IPS DF 4.7 (cell line): ENCODE results near the gene C11orf86.

Source experiments
- DNase-seq: peaks from one replicate; pipeline ENCODE4 v3.0.0-alpha.2; 2013; ENCODE audit warnings: low spot score; ENCODE audit errors: extremely low read depth

The C11orf86 gene

DNA sequence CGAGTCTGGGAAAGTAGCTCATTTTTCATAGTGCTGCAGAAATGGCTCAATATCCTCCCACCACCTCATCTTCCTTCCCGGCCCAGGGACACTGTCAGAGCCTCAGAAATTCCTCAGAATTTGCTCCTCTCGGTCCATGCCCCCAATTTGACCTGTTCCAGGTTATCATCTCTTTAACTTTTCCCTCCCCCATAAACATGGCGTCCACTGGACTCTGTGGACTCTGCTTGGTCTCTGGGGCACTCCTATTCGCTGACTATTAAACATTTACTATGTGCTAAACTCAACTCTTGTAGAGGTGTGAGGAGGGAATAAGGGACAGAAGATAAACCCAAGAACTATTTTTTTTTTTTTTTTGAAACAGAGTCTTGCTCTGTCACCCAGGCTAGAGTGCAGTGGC, 8.8 kb upstream of the C11orf86 start:
- no peak for DNase-seq

DNA sequence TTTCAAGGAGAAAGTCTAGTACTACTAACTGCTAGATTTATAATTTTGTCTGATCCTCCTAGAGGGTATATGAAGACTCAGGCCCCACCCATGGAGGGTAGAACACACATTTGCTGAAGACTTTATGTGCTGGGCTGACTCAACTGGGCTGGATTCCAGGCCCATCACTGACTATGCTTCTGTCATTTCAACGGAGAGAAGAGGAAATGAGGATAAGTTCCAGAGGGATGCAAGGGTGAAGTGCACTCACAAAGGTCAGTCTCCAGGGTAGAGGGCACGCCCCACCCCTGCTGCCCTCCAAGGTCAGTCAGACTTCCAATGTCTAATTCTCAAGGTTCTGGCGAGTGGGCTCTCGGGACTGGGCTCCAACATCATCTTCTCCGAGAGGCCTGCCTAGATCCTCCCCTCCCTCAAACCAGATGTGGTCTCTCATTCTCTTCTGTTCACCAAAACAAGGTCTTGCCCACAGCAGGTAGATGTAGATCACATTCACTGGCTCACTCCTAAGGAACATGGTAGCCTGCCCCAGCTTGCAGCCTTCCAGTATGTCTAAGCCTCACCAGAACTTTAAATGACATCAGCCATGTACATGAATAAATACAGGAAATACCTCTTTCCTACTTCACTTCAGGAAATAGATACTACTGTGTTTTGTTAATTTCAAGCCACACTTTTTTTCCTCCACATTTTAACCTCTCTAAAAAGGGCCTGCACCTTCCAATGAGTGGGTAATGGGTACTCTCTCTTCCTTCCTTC, 7.3 kb upstream of the C11orf86 start:
- no peak for DNase-seq

DNA sequence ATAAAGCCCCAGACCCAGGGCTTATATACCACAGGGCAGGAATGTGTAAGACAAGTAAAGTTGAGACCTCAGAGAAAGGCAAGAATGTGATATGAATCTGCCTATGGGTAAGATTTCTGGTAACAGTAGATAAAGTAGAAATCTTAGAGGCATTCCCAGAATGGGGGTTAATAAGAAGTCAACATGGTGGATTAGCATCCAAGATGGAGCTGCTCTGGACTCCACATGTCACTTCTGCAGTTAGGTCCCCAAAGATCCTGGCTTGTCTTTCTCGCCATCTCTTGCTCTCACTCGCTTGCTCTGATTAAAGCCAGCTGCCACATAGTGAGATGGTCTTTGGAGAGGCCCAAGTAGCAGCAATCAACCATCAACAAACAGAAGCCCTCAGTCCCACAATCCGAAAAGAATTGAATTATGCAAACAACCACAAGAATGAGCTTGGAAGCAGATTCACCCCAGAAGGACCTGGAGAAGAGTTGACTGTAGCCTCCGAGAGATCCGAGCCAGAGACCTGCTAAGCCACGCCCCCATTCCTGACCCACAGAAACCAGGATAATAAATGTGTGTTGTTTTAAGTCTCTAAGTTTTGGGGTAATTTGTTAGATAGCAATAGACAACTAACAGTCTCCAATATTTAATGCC, 5.4 kb upstream of the C11orf86 start:
- no peak for DNase-seq

- no peak for DNase-seq
These were observed 4.7 kb upstream of the C11orf86 start for GRCh38 chr11:66970371-66970806.

DNA sequence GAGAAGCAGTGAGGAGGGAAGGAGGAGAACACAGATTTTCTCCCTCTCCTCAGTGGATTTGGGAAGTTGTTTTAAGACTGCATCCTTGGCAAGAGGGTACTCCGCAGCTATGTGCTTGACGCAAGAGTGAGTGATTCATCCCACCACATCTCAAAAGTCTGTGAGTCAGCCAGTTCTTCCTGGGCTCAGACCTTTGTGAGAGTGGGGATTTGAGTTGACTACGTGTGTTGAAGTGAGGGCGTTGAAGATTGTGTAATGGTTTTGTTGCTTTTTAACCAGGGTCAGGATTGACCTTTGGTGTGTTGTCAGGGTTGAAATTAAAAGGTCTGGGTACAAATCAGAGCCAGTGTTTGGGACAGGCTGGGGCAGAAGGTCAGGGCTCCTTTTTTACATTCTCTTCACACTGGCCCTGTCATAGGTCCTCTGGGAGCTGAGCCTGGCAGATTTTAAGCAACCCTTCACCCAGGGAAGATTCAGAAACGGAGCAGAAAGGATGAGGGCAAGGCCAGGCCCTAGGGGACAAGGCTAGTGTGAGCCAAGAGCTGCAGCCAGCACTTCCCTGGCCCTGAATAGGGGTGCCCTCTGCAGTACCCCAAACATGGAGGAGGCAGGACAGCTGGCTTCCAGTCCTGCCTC, 4.2 kb upstream of the C11orf86 start:
- DNase-seq, result no peak

DNA sequence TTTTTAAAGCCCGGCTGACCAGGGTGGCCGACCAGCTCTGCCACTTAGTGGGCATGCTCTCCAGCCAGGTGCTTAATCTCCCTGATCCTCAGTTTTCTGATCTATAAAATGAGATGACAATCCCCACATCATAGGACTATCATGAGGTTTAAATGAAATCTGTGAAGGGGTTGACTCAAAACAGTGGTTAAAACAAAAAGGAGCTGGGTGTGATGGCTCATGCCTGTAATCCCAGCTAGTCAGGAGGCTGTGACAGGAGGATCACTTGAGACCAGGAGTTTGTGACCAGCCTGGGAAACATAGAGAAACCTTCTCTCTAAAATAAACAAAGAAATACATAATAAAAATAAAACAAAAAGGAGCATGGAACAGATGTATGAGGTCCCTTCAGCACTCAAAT, 3.6 kb upstream of the C11orf86 start:
- no peak for DNase-seq

GRCh38 chr11:66973956-66974580, 1.0 kb upstream of the C11orf86 start:
- DNase-seq, result no peak

DNA sequence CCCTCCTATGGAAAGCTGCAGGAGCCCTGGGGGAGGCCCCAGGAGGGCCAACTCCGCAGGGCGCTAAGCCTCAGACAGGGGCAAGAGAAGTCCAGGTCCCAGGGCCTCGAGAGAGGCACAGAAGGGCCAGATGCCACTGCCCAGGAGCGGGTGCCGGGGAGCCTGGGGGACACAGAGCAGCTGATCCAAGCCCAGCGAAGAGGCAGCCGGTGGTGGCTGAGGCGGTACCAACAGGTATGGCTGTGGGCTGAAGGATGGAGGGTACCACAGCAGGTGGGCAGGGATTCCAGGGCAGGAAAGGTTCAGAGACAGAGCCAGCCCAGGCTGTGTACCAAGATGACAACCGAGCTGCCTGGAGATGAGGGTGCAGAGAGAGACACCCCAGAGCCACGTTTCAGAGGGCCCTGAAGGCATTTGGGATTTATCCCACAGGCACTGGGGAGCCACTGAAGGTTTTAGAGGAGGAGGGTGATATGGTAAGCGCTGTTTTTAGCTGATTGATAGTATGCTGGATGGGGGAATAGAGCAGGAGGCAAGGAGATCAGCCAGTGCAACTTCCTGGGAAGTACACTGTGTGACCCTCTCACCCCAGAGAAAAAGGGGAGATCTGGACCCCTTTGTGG, 412 bp downstream of the C11orf86 start:
- no peak for DNase-seq

- DNase-seq, result no peak
These were observed 944 bp downstream of the C11orf86 start for GRCh38 chr11:66976028-66976467.

DNA sequence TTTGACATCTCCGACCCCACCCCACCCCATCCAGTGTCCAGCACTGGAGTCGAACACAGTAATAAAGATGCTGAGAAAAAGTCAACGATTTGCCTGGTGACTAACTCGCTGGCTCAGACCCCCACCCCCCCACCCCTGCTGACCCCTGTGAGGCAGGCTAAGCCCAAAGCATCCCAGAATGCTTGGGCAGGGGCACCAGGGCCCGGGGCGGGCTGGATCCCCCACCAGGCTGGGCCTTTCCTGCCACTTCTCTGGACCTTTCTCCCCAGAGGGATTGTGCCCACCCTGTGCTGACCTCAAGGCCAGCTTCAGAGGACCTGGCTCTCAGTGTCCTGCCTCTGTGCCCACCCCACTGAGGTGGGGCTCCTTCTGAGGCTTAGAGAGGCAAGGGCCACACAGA, 1.8 kb downstream of the C11orf86 start:
- DNase-seq, result no peak

GRCh38 chr11:66978229-66978628, 3.1 kb downstream of the C11orf86 start:
- DNase-seq, result no peak

GRCh38 chr11:66978717-66979116, 3.6 kb downstream of the C11orf86 start:
- DNase-seq, result no peak

GRCh38 chr11:66979336-66979980, 4.4 kb downstream of the C11orf86 start:
- DNase-seq, result no peak

DNA sequence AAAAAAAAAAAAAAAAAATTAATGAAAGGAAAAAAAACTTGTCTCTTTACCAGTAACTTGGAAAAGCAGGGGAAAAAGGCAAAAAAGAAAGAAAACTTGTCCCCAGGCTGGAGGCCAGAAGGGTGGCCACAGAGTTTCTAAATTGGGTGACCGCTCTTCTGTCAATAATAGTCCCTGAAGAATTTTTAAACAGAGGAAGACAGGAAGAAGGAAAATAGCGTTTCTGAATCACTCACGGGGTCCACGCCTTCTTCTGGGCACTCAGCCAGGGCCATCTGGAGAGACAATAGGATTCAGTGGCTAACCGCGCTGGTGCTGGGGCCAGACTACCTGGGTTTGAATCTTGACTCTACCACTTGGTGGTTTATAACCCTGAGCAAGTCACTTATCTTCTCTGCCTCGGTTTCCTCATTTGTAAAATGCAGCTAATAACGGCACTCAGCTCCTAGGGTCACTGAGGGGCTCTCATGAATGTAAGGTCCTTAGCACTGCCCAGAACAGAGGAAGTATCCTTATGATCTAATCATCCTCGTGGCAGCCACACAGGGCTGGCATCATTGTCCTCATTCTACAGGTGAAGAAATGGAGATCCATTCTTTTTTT, 7.0 kb downstream of the C11orf86 start:
- no peak for DNase-seq

GRCh38 chr11:66983275-66983924, 8.3 kb downstream of the C11orf86 start:
- no peak for DNase-seq

GRCh38 chr11:66985508-66986177, 10.5 kb downstream of the C11orf86 start:
- DNase-seq, result no peak

DNA sequence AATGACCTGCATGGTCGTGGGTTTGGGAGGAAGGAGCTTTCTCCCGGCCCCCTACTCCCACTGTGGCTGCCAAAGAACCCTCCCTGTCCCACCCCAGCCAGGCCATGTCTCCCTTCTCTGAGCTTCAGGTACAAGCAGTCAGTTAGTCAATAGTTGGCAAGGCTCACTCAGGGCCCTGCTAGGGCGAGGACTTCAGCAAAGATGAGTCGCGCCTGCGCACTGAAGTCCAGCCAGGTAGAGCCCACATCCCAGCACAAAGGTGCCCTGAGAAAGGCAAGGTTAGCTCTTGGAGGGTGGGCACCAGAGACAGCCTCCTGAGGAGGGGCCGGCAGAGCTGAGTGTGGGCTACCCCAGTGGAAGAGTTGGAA, 11.1 kb downstream of the C11orf86 start:
- no peak for DNase-seq

GRCh38 chr11:66987158-66987620, 12.1 kb downstream of the C11orf86 start:
- no peak for DNase-seq

GRCh38 chr11:66987924-66988637, 13.0 kb downstream of the C11orf86 start:
- DNase-seq, result no peak
